Fibroblast of the aortic adventitia (primary cell): ENCODE data around the gene MED9. TPM values are rescaled to one million over a fixed set of nuclear protein-coding genes. Genes with fewer than 3 reads are reported as not detected.

Source experiments
- DNase-seq: peaks from one replicate; pipeline ENCODE4 v3.0.0-alpha.2; 2010; ENCODE audit warnings: low read depth
- H3K4me3 ChIP-seq: 2 replicates; pipeline ENCODE4 v1.5.1; 2011; ENCODE audit warnings: low read depth, mild to moderate bottlenecking, control low read depth, low read length, moderate library complexity
- total RNA-seq: library from RNA; depleted of rRNA; stranded (reverse); fragments of >200 nt; gene quantifications from 2 replicates; pipeline ENCODE4 v1.2.3, GENCODE V29; 2012; ENCODE audit warnings: low replicate concordance
- TF ChIP-seq, protein P1 (sequence below): IDR thresholded peaks from 2 replicates; pipeline ENCODE4 v1.5.1; 2011; ENCODE audit warnings: mild to moderate bottlenecking, low read length, control low read depth, inconsistent platforms; ENCODE audit not compliant: insufficient read depth

The MED9 gene
- total RNA-seq, 1 donor, result 10.9 TPM

DNA sequence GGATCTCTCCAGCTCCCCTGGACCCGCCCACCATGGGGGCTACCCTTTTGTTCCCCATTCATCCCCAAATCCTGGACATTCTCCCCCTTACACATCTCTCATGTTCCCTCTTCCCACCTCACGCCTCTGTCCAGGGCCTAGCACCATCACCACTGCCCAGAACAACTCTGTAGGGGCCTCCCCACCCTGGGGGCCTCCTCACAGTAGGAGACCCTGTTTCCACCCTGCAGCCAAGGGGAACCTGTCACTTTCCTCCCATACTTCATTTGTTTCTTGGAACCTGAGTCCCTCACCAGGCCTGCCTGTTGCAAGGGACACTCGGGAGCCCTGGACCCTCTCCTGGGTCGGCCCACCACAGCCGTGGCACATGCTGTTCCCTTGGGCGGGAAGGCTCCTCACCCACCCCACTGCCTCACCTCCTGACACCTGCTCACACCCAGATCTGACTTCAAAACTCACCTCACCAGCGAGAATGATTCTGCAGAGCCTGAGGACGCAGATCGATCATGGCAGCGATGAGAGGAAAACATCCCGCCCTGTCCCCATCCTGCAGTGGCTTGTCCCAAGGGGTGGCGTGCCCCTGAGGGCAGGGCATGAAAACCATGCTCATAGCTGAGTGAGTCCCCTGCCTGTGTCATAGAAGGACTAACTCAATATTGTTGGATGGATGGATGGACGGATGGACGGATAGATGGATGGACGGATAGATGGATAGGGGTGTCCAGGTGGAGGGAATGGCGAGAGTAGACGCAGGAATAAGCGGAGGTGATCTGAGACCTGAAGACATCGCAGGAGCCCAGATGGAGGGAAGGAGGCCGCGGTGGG is 26.2 kb downstream of the MED9 start:
- H3K4me3 ChIP-seq, result no peak overlapping the region
- DNase-seq, result no peak
- TF ChIP-seq, protein P1, sequence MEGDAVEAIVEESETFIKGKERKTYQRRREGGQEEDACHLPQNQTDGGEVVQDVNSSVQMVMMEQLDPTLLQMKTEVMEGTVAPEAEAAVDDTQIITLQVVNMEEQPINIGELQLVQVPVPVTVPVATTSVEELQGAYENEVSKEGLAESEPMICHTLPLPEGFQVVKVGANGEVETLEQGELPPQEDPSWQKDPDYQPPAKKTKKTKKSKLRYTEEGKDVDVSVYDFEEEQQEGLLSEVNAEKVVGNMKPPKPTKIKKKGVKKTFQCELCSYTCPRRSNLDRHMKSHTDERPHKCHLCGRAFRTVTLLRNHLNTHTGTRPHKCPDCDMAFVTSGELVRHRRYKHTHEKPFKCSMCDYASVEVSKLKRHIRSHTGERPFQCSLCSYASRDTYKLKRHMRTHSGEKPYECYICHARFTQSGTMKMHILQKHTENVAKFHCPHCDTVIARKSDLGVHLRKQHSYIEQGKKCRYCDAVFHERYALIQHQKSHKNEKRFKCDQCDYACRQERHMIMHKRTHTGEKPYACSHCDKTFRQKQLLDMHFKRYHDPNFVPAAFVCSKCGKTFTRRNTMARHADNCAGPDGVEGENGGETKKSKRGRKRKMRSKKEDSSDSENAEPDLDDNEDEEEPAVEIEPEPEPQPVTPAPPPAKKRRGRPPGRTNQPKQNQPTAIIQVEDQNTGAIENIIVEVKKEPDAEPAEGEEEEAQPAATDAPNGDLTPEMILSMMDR, result no peak

DNA sequence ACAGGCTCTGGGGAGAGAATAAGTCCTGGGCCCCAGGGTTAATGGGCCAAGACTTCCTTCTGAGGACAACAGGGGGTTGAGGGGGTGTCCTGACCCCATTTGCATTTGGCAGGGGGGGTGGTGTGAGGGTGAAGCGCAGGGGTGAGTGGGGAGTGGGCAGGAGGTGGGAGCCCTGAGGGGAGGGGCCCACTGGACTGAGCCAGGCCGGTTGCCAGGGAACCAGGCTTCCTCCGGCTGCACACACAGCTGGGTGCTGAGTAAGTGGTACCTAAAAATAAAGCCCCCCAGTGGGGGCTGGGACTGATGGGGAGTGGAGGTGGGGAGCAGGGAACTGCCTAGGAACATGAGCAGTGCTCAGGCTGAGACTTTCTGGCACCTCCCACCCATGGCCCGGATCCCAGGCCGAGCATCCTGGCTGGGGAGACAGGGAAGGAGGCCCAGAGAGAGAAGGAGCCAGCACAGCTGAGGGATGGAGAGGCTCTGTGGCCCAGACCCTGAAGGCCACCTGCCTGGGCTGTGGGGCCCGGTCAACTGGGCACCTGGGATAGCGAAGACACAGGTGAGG is 26.8 kb downstream of the MED9 start:
- no peak overlapping the region for H3K4me3 ChIP-seq
- peak; percentile 16 for DNase-seq

DNA sequence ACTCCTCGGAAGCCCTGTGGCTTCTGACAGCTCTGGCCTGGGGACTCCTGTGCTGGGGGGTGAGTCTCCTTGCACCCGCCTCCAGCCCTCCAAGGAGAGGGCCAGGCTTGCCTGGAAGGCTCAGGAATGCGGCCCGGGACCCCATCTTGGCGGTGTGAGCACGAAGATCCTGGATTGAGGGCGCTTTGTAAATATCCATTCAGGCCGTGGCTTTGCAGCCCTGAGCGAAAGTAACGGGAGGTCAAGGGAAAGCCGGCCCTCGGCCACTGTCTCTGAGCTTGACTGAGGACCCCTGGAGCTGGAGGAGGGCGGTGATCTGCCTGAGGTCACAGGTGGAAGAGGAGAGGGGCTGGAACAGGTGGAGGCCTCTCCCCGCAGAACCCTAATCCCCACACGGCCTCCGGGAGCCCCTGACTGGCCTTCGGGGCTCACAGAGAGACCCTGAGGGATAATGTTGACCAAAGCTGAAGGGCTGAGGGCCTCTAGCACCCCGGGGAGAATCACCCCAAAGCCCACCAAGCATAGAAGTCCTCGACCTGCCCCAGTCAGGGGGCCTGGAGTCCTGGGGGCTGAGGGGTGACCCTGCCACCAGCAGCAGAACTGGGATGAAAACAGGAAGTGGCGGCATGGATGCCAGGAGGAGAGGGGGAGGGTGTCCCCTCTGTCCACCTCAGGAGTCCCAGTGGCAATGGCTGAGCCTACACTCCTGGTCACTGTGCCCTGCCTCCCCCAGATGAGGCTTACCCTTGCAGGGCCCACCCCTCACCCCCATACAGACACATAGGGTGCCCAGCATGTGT is 27.7 kb downstream of the MED9 start:
- TF ChIP-seq, protein P1, result no peak
- no peak for DNase-seq
- H3K4me3 ChIP-seq, result no peak overlapping the region

More for the DNA sequence above, 26.8 kb downstream of the MED9 start:
- TF ChIP-seq, protein P1, result no peak

DNA sequence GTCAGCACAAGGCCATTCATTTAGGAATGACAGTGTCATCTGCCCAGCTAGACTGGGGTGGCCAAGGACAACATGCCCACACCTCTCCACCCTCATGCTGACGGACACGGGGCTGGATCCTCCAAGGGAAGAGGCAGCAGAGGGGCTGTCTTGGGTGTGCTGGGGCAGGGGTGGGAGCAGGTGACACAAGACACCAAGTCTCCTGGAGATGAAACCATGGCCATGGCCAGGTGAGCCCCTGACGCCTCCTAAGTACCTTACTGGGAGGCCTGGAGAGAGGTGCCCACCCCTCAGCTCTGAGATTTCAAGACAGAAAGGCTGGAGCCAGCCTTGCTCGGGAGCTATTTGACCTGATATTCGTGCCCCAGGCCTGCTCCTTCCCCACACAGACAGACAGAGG is 28.4 kb downstream of the MED9 start:
- no peak for DNase-seq
- TF ChIP-seq, protein P1, result no peak
- H3K4me3 ChIP-seq, result no peak overlapping the region

DNA sequence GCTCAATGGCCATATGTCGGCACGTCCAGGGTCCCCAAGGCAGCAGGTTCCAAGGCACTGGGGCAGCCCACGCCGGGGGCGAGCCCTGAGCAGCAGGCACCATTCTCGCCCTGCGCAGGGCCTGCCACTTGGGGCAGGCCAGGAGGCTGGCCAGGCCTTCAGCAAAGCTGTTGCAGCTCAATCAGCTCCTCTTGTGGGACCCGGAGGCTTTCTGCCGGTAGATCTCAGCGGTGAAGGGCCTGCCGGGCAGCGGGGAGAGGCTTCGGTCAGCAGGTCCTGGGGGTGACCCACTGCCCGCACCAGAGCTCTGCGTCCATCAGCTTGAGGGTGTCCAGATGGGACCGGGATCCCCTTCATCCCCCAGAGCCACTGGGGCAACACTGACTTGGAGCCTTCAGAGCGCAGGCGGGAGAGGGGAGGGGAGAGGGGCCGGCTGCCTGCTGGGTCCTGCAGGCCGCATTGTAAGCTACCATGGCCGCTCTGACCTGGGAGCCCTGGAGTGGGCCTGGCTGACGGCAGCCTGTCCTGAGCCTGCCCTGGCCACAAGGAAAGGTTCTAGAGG is 28.9 kb downstream of the MED9 start:
- H3K4me3 ChIP-seq, result no peak overlapping the region
- no peak for DNase-seq
- TF ChIP-seq, protein P1, result no peak

DNA sequence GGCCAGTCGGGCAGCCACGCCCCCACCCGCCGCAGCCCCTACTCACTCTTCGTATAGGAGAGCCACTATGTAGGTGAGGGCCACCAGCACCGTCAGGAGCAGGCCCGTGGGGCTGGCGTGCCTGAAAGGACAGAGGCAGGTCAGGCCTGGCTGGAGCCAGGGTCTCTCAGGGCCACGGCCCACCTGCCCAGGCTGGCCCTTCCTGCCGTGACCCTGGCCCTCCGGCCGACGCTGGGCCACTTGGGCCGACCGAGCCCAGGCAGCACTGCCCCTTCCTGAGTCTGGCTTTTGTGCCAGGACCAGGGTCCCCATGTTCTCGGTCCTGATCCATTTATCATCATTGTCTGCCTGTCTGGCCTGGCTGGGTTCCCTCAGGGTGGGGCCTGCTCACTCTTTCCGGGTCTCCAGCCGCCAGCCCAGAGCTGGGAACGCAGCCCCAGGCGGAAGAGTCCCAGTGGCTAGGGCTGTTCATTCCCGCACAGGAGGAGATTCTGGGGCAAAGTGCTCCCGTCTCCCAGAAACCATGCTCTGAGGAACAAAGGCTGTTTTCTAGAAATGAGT is 29.5 kb downstream of the MED9 start:
- no peak for DNase-seq
- TF ChIP-seq, protein P1, result no peak
- H3K4me3 ChIP-seq, result no peak overlapping the region
